GM21528 (cell line): ENCODE data around the gene KIF5C.

Source experiments
- ATAC-seq: cut with Tn5 transposase; IDR thresholded peaks from one replicate; pipeline ENCODE4 v1.9.1; 2021; ENCODE audit warnings: mild to moderate bottlenecking, moderate library complexity; ENCODE audit not compliant: unreplicated experiment, low FRiP score

The KIF5C gene

DNA sequence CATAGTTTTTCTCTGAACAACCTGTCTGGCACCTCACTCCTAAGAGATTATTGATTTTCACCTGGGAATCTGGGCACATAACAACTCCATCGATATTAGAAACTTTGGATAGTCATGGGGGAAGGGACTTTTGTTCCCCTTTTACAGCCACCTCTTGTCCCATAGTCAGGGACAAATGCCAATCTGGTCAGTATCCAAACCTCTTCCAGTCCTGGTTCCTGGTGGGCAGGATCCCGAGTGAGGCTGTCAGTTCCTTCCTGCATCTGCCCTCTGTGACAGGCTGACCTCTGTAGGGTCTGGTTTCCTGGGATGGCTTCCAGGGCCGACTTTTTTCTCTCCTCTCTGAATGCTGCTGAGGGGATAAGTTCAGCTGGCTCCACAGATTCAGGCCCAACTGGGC is 11.0 kb downstream of the KIF5C start:
- ATAC-seq: no peak

DNA sequence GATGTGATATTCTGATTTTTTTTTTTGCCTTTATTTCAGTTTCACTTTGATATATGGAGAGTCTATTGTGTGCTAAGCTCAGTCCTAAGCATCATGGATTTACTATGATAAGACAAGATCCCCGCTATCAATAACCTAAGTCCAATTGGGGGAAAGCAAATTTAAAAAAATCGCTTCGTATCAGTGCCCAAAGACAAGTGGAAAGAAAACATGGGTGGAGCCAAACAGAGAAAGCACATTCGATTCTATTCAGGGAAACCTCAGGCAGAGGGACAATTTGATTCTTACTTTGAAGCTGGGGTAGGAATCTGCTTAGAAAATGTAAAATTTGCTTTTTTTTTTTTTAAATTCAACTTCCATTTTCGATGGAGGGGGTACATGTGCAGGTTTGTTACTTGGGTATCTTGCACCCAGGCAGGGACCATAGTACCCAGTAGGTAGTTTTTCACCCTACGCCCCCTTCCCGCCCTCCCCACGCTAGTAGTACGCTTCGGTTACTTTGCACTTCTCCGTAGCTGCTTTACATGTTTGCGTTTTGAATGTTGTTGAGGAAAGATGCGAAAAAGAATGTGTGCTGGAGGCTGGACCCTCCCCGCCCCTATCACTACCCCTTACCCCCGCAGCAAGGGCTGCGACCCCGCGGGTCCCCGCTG is 12.4 kb downstream of the KIF5C start:
- no peak for ATAC-seq

DNA sequence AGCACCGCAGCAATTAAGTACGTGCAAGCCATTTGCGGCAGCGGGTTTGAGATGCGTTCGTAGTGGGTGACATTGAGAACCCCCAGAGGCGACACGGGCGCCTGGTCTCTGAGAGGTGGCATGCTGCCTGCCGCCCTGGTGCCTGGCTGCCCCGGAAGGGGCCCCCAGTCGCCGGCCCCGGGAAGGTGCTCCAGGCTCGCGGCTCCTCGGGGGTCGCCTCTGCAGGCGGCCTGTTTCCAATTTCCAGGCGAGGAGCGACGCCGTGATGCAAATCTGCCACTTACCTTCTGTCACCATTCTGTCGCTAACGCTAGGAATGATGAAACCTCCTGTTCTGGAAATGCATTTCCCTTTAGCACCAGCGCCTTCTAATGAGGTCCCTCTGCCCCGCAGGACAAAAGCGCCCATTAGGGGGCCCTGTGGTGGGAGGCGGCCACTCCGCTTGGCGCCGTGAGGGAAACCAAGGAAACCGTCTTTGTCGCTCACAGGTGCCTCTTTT is 13.0 kb downstream of the KIF5C start:
- no peak for ATAC-seq

DNA sequence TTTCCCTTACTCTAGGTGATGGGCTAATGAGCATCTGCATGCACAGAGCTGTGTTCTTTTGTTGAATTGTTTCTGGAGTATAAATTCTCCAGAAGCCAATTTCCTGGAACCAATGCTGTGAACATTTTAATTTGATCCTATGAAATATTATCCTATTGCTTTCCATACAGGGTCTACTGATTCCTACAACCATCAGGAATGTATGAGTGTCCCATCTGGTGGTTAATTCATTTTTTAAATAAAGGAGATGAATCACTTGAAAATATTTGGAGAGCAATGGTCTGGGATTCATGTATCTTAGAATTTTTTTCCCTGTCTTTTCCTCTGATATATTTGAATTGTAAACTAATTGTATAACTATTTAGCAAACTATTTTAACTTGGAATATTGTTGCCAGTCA is 14.0 kb downstream of the KIF5C start:
- ATAC-seq: no peak

DNA sequence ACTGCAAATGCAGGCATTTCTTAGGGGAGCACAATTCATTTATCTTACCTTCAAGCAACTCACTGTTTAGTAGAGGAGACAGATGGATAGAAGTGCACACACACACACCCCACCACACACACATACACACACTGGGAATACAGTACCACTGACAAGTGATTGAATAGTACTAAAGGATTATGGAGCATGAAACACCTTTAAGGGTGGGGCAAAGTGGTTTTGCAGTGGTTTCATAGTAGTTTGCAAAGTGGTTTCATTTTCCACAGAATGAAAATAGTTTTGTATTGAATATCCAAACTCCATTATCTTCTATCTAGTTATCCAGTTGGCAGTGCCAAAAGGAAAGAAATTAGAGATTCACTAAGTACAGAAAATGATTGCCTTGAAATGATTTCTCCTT is 18.9 kb downstream of the KIF5C start:
- ATAC-seq: no peak

DNA sequence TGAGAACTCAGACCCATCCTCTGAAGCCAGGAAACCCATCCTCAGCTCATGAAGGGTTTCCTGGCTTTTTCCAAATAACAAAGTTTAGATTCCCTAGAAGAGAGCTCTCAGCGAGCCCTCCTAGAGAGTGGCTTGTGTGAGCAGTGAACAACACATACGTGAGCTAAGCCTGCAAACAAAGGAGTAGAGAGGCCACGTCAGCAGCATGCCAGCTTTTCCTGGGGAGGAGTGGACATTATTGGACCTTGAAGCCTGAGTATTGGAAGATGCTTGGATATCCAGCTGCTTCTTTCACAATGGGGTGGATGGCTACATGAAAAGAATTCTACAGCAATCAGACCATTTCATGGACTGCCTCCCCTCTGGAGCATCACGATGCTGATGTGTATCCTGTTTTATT is 21.1 kb downstream of the KIF5C start:
- ATAC-seq: no peak

DNA sequence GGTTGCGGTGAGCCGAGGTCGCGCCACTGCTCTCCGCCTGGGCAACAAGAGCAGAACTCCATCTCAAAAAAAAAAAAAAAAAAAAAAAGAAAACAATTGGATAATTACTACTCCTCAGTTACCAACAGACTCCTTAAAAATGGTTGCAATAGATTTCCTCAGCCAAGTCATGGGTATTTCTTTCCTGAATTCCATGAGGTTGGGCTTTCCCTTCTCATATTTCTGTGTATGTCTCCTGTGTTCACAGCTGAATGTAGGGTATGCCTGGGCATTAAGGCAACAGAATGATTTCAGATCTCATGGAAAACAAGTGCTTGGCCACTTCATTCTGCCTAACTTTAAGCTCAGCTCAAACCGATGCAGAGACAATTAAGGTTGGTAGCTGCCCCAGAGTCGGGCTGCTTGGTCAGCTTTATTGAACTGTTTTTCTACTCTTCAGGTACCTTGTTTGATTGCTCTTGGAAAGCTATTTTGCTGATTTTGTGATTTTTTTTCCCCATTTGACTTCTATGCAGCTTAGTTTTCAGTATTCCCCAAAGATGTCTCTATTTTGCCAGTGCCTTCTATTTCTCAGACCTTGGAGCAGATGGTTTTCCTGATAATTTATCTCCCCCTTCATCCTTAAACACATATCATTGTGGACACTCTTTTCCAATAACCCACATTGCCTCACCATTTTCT is 24.8 kb downstream of the KIF5C start:
- no peak for ATAC-seq

DNA sequence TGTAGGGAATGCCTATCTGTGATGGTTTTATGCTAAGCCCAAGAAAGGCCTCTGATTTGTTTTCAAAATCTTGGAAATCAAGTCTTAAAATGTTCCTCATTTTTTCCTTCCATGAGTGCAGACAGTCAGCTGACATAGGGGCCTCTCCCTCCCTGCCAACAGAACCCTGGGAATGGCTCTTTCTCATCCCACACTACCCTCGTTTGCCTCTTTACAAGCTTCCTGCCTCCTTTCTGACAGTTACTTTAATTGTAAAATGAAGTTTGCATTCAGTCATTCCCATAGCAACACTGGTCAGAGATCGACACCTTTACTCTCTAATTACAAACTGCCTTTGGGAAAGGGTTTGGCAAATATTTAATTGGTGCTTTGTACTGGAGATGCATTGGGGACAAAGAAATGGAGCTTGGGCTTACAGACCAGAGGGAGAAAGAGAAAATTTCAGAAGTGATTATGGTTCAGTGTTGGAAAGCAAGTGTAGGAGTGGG is 25.4 kb downstream of the KIF5C start:
- no peak for ATAC-seq

DNA sequence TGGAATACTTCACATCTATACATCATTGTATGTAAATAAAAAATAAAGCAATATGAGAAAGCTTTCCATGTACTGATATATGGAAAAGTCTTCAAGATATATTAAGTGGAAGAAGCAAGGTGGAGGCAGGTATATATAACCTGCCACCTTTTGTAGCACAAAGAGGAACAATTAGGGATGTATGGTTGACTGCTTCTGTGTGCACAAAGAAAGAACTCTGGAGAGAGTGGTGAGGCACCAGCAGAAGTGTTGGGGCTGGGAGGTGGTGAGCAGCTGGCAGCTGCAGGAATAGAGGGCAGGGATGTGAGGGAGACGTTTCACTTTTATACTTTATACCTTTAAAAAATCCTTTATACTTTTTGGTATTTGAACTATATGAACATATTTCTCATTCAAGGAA is 26.1 kb downstream of the KIF5C start:
- no peak for ATAC-seq

DNA sequence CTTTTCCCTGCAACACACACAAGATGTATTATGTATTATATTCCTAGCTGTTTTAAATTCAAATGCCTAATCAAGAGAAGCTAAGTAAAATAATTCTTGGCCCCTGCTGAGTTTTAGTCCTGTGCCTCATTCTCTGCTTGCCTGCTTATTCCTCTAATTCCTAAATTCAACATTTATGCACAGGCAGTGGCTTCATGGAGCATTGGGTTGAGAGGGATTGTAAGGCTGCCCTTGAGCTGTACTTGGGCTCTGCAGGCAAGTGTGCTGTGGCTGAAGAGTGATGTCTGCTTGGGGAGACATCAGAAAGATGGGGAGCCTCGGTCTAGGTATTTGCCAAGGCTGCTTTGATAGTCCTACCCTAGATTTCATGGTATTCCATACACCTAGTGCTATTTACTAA is 27.8 kb downstream of the KIF5C start:
- no peak for ATAC-seq

DNA sequence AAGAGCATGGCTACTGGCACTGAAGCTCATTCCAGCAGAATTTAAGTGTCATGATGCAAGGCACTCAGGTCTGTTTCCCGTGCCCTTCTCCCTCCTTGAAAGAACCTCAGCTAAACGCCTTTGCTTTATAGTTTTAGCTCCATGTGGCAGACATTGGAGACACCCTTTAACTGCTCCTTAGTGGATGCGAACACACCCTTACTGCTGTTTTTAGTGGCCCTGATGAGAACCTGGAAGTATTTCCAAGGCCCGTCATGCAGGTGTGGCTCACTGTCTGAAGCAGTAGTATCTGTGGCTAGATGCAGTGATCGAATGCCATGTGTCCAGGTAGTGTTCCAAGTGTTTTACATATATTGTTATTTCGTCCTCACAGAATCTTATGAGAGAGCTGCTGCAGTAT is 28.3 kb downstream of the KIF5C start:
- ATAC-seq: no peak

DNA sequence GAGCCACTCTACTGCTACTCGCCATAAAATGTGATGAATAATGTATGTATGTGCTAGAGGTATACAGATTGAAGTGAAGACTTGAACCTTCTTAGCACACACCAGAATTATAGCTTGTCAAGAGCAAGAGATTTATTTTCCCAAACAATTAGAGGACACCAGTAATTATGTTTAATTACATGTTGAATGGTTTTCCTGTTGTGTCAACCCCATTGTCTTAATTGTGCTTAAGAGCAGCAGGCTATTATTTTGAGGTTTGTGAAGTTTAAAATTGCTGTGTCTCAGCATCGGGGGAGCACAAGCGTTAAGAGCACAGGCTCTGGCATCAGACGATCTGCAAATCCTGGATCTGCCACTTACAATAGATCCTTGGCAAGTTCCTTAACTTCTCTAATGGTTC is 29.0 kb downstream of the KIF5C start:
- no peak for ATAC-seq

DNA sequence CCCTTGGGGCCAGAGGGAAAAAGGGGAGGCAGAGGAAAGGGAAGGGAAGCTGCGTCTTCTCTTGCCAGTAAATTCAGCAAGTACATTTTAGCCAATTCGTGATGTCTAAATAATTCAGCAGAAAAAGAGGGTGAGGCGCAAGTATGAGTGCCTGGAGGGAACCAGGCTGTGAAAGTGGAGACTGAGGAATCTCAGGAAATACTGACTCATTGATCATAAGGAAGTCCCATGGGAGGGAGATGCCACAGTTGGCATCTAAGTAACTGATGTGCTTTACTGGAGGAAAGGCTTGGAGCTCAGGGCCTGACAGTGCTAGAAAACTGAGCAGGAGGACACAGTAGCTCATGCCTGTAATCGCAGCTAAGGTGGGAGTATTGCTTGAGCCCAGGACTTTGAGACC is 31.1 kb downstream of the KIF5C start:
- ATAC-seq: no peak

DNA sequence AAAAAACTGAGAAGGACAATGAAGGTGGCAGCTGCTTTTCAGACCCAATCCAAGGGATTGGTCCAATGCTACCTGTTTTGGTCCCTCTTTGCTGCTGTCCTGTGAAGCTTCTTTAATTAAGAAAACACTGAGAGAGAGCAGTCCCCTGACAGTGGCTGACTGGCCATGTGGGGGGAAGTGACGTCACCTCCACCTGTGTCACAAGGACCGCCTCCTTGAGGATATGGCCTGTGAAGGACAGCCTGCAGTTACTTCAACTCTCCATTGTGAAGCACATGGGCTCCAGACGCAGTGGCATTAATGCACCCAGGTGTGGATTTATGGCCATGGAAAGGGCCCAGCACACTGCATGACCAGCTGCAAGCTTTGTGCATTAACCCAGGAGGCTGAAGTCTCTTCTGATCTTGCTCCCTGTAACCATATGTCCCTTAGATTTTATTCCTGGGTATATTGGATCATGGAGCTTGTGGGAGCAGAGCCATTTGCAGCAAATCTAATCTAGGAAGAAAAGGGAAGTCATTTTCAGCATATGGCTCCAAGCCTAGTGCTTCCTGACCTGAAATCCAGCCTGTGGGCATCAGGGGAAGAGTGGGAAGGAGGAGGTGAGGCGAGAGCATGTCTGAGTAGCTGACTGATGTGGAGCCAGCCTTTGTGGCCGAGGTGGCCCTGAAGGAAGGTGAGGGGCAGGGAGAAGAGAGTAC is 32.2 kb downstream of the KIF5C start:
- ATAC-seq: no peak

DNA sequence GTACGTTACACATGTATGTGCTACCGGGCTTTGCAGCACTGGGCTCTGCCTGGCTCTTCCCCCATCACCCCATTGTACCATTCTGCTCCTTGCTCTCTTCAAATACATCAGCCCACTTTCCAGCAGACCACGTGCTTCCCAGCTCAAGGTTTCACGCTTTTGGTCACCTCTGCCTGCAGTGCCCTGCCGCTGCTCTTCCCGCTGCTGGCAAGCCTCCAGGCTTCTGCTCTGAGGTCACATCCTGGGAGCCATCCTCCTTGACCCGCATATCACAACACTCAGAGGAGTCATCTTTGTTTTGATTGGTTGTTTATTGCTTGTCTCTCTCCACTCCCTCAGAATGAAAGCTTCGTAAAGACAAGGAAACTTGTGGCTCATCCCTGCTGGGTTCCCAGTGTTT is 34.1 kb downstream of the KIF5C start:
- no peak for ATAC-seq

DNA sequence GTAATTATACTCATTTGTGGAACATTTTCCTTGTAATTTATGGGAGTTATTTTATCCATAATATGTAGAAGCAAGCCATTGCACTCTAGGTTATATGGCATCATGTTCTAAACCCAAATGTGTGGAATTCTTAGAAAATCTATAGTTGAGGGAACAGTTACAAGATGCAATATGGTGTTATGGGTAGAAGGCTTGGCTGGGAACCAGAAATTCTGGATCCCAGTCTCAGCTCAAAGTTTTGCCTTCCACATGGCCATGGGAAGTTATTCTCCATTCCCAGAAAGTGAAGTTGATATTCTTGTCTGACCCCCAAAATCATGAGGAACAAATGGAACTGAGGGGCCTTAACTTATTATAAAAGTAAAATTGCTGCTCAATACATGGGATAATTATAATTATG is 38.0 kb downstream of the KIF5C start:
- no peak for ATAC-seq

DNA sequence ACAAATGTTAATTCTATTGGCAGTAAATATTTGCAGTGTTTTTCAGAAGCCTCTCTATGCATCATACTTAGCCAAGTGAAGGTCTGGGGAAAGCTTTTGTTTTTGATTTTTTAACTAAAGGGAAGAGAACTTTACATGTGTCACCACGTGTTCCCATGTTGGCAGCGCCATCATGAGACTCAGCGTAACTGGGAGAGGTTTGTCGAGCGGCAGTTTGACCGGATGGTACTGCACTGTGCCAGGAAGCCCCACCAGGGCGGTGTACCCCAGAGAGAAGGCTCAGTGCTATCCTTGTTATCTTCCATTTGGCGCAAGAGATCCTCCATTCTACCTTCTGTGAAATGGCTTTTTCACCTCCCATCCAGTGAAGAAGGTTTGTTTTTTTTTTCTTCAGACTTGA is 38.5 kb downstream of the KIF5C start:
- ATAC-seq: no peak

DNA sequence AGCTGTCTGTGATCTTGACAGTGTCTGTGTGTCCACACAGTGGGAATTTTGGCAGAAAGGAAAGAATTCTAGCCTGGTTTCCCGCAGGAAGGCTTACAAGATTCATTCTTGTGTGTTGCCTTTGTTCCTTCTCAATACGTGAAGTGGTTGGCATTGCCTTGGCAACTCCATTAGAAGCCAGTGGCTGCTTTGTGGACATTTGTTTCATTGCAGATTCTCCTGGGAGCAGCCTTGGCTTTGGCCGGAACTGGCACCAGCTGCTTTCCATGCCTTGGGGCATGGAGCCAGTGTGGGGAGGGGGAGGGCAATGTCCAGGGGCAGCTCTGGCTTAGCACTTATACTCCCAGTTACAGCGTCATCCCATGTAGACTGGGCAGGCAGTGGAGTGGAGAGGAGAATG is 39.4 kb downstream of the KIF5C start:
- ATAC-seq: no peak

DNA sequence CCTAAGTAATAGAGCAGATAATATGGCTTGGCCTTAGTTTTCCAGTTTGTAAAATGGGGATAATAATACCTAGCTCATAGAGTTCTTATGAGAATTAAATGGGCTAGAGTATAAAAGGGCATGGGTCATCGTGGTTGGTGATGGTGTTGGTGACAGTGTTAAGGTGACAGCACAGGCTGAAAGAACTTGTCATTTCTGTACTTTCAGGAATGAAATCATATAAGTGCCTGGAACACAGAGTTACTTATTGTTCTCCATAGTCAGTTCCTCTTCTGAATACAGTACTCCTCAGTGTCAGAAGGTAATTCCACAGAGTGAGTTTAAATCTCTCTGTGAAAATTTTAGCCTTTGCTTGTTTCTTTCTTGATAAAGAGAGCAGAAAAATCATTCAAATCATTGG is 42.4 kb downstream of the KIF5C start:
- ATAC-seq: no peak

DNA sequence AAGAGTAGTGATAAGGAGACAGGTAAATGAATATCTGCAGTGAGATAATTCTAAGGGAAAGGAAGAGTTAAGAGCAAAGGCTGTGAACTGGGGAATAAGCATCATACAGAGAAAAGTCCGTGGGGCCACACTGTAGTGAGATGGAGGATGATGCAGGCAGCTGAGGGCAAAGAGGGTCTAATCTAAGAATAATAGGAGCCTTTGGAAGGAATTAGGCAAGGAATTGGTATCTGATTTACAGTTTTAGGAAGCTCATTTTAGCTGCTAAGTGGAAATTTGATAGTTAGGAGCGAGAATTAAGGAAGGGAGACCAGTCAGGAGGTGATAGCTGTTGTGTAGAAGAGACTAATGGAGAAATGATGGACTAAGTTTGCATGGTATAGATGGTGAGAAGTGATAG is 43.5 kb downstream of the KIF5C start:
- no peak for ATAC-seq

DNA sequence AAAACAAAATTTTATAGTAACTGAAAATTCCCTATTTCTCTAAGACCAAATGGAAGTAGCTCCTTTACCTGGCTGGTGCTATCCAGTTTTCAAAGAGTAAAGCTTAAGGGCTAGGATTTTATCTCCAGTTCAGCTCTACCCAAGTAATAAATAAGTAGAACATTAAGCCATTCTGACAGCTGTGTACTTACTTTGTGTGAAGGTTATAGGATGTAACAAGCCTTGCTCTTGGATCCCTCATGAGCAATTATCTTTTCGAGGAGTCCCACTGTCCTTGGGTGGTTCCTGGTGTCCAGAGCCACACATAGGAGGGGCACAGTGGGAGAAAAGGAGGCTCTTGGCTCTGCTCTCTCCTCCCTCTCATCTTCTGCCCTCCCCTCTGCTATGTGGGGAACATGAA is 45.5 kb downstream of the KIF5C start:
- ATAC-seq: no peak

DNA sequence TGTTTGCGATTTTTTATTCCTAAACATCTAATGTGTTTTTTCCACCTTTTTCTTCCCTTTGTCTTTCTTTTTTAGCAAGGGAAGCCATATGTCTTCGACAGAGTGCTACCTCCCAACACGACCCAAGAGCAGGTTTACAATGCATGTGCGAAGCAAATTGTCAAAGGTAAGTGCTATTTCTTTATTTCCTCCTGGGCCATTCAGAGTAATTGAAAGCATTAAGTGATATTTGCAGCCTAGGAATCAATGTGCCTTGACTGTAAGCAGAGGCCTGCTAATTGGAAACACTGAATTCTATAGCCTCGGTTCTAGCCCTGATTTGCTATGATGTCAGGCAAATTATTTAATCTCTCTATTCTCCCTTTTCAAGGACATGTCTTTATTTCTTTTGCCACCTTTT is 47.0 kb downstream of the KIF5C start:
- no peak for ATAC-seq
